Sigmoid colon (tissue), 7 donors: Measurements from ENCODE around the gene ANKH. TPM values are rescaled to one million over a fixed set of nuclear protein-coding genes. Genes with fewer than 3 reads are reported as not detected.
A peak's percentile ranks its signal among the peaks of the same experiment; 100 is the strongest.

Source experiments
- DNase-seq: peaks from one replicate; pipeline ENCODE4 v3.0.0-alpha.2; 2019
- H3K27ac ChIP-seq, 4 donors: fragments of 200-600 bp; sonication (generic); one replicate each; pipeline ENCODE4 v1.5.1; 2016 to 2019; ENCODE audit warnings: mild to moderate bottlenecking in 1 of 4
- H3K27me3 ChIP-seq, 3 donors: fragments of 200-600 bp; sonication (generic); one replicate each; pipeline ENCODE4 v1.5.1; 2019; ENCODE audit warnings: mild to moderate bottlenecking in 1 of 3
- H3K36me3 ChIP-seq, 4 donors: fragments of 200-600 bp; sonication (generic); one replicate each; pipeline ENCODE4 v1.5.1; 2016 to 2019
- H3K4me1 ChIP-seq, 4 donors: fragments of 200-600 bp; sonication (generic); one replicate each; pipeline ENCODE4 v1.5.1; 2017 to 2019
- H3K4me3 ChIP-seq, 4 donors: fragments of 200-600 bp; sonication (generic); one replicate each; pipeline ENCODE4 v1.5.1; 2017 to 2019; ENCODE audit warnings: mild to moderate bottlenecking in 2 of 4, moderate library complexity in 1 of 4
- H3K9me3 ChIP-seq, 4 donors: fragments of 200-600 bp in 3 of 4; sonication (generic) in 3 of 4; one replicate each; pipeline versions ENCODE4 v1.5.1 to v1.6.1; 2013 to 2019
- CTCF ChIP-seq, 4 experiments: fragments of 450-650 bp in 3 of 4; fragments of 200-600 bp in 1 of 4; IDR thresholded peaks; one replicate each; pipeline ENCODE4 v1.5.1; 2016 to 2019; ENCODE audit warnings: antibody characterized with exemption in 4 of 4, mild to moderate bottlenecking in 3 of 4, moderate library complexity in 2 of 4
- EP300 ChIP-seq, 4 donors: sonication (generic); formaldehyde crosslinking; IDR thresholded peaks; one replicate each; pipeline ENCODE4 v1.6.1; 2017; ENCODE audit warnings: antibody characterized with exemption in 4 of 4
- POLR2A ChIP-seq, 2 donors: fragments of 450-650 bp; IDR thresholded peaks; one replicate each; pipeline ENCODE4 v1.6.1; 2016; ENCODE audit warnings: antibody characterized with exemption in 2 of 2, mild to moderate bottlenecking in 2 of 2, moderate library complexity in 2 of 2
- POLR2AphosphoS5 ChIP-seq, 4 donors: sonication (generic); formaldehyde crosslinking; IDR thresholded peaks; one replicate each; pipeline ENCODE4 v1.6.1; 2017; ENCODE audit warnings: antibody characterized with exemption in 4 of 4
- WGBS, 2 donors: extraction: QIAGEN DNeasy Blood & Tissue Kit; methylation state at CpG; one replicate each; pipeline ENCODE4 v1.1.7; 2013; 5-methylcytosine and 5-hydroxymethylcytosine counted together
- intact Hi-C: fragments of 100-400 bp; cut with DNase I; formaldehyde crosslinking; loops from one replicate; pipeline ENCODE4 v1.15.1; 2023
- polyA plus RNA-seq, 3 donors: library from polyadenylated mRNA; stranded (reverse); fragments of 200-250 nt; gene quantifications; one replicate each; pipeline ENCODE4 v1.2.3, GENCODE V29; 2013
- total RNA-seq, 4 donors: library from RNA; depleted of rRNA; stranded (reverse); fragments of >200 nt; gene quantifications; one replicate each; pipeline ENCODE4 v1.1.0, GENCODE V29; 2016
- donor health status: healthy with polysubstance abuse.
- donor health status: Bipolar disorder and iron deficiency.
- donor health status: healthy.

The ANKH gene
- total and polyA plus RNA-seq, 7 donors, result 16.4 to 49.9 (median 24.7) TPM

GRCh38 chr5:14668181-14668591 lies 203.4 kb downstream of the ANKH start:
- Histone ChIP-seq H3K36me3 (no peaks in the 10 kb centered on the region), H3K9me3 (no peaks in the 10 kb centered on the region), H3K4me1 (peaks cover 0 to 70% (median 48%) of the 10 kb centered on the region in 4 donors), H3K4me3 (no peak overlapping the region), H3K27me3 (no peaks in the 10 kb centered on the region), H3K27ac (no peak overlapping the region)
- 58 to 67% methylated on average over 5 of the region's 5 CpGs for WGBS, 2 donors
- TF ChIP-seq CTCF (IDR thresholded peaks at IDR 0.05) (no peak), EP300 (IDR thresholded peaks at IDR 0.05) (no peak), POLR2A (IDR thresholded peaks at IDR 0.05) (no peak), POLR2AphosphoS5 (IDR thresholded peaks at IDR 0.05) (no peak)
- intact Hi-C loops, result loop anchor here (5.0 to 10.0 kb wide), 2 partner anchors 204 to 553 kb away; partner anchors contain the start of gene ANKH
- no peak for DNase-seq

- no peaks in the 10 kb centered on the region for H3K36me3 ChIP-seq
- H3K4me3 ChIP-seq, result no peak overlapping the region
- 68 to 73% methylated on average over 1 of the region's 1 CpG for WGBS, 2 donors
- intact Hi-C loops, result loop anchor here (5.0 to 10.0 kb wide), 2 partner anchors 205 to 553 kb away; partner anchors contain the start of gene ANKH
- peaks cover 0 to 70% (median 48%) of the 10 kb centered on the region in 4 donors for H3K4me1 ChIP-seq
- no peak for TF ChIP-seq POLR2A (IDR thresholded peaks at IDR 0.05)
- no peak for TF ChIP-seq POLR2AphosphoS5 (IDR thresholded peaks at IDR 0.05)
- TF ChIP-seq EP300 (IDR thresholded peaks at IDR 0.05), result no peak
- TF ChIP-seq CTCF (IDR thresholded peaks at IDR 0.05), result no peak
- no peak overlapping the region for H3K27ac ChIP-seq
- H3K27me3 ChIP-seq, result no peaks in the 10 kb centered on the region
- no peaks in the 10 kb centered on the region for H3K9me3 ChIP-seq
- no peak for DNase-seq
These were observed 203.8 kb downstream of the ANKH start for GRCh38 chr5:14667770-14668169.

GRCh38 chr5:14667290-14667689 lies 204.3 kb downstream of the ANKH start:
- H3K4me3 ChIP-seq, result no peak overlapping the region
- H3K27me3 ChIP-seq, result no peaks in the 10 kb centered on the region
- no peak for DNase-seq
- WGBS, 2 donors, result 83 to 87% methylated on average over 8 of the region's 8 CpGs
- intact Hi-C loops, result loop anchor here (5.0 to 10.0 kb wide), 2 partner anchors 205 to 552 kb away; partner anchors contain the start of gene ANKH
- no peaks in the 10 kb centered on the region for H3K36me3 ChIP-seq
- no peaks in the 10 kb centered on the region for H3K9me3 ChIP-seq
- TF ChIP-seq POLR2AphosphoS5 (IDR thresholded peaks at IDR 0.05) (no peak), EP300 (IDR thresholded peaks at IDR 0.05) (no peak), POLR2A (IDR thresholded peaks at IDR 0.05) (no peak), CTCF (IDR thresholded peaks at IDR 0.05) (no peak)
- H3K4me1 ChIP-seq, result peaks cover 0 to 65% (median 43%) of the 10 kb centered on the region in 4 donors
- H3K27ac ChIP-seq, result no peak overlapping the region

- Histone ChIP-seq H3K27ac (no peak overlapping the region), H3K36me3 (no peaks in the 10 kb centered on the region), H3K4me1 (peaks cover 0 to 56% (median 37%) of the 10 kb centered on the region in 4 donors), H3K4me3 (peak overlapping the region in 1 of 4 donors; percentile 69), H3K27me3 (no peaks in the 10 kb centered on the region), H3K9me3 (no peaks in the 10 kb centered on the region)
- intact Hi-C loops, result loop anchor here (5.0 to 10.0 kb wide), 2 partner anchors 206 to 552 kb away; partner anchors contain the start of gene ANKH
- WGBS, 2 donors, result 42 to 56% methylated on average over 2 of the region's 2 CpGs
- TF ChIP-seq POLR2A (IDR thresholded peaks at IDR 0.05), result no peak
- TF ChIP-seq EP300 (IDR thresholded peaks at IDR 0.05), result no peak
- no peak for TF ChIP-seq POLR2AphosphoS5 (IDR thresholded peaks at IDR 0.05)
- no peak for TF ChIP-seq CTCF (IDR thresholded peaks at IDR 0.05)
- DNase-seq, result no peak
These were observed 205.2 kb downstream of the ANKH start for GRCh38 chr5:14666357-14666756.
